Mesenchymal stem cell (in vitro differentiated cells and primary cell): Measurements from ENCODE around the gene ZNF212.
"Not testable (repeated sequence)": the region's sequence is repeated elsewhere in the genome, so short reads cannot be mapped to it uniquely, and the experiment has no call there.

Experiments used
- DNase-seq: peaks from one replicate; pipeline ENCODE4 v3.0.0-alpha.2; 2013
- H2AFZ ChIP-seq: one replicate; pipeline ENCODE4 v1.6.1; 2013; ENCODE audit warnings: low read depth, mild to moderate bottlenecking, control low read depth, inconsistent platforms, low read length, moderate library complexity
- H2AK5ac ChIP-seq: 2 replicates; pipeline ENCODE4 v1.6.1; 2013; ENCODE audit warnings: low read length, moderate library complexity, mild to moderate bottlenecking, inconsistent platforms; ENCODE audit not compliant: severe bottlenecking
- H2BK120ac ChIP-seq: one replicate; pipeline ENCODE4 v1.6.1; 2013; ENCODE audit warnings: low read depth, mild to moderate bottlenecking, inconsistent platforms, low read length, moderate library complexity
- H2BK12ac ChIP-seq, 2 experiments: one replicate each; pipeline ENCODE4 v1.6.1; 2013; ENCODE audit warnings: inconsistent platforms in 2 of 2, low read length in 2 of 2, mild to moderate bottlenecking in 2 of 2, moderate library complexity in 2 of 2, control low read depth in 1 of 2
- H2BK15ac ChIP-seq: one replicate; pipeline ENCODE4 v1.6.1; 2013; ENCODE audit warnings: mild to moderate bottlenecking, low read depth, inconsistent platforms; ENCODE audit not compliant: poor library complexity, severe bottlenecking
- H2BK5ac ChIP-seq: 2 replicates; pipeline ENCODE4 v1.6.1; 2013; ENCODE audit warnings: low read depth, mild to moderate bottlenecking, low read length, control low read depth, inconsistent platforms; ENCODE audit not compliant: poor library complexity, severe bottlenecking
- H3K14ac ChIP-seq, 2 experiments: one replicate each; pipeline ENCODE4 v1.6.1; 2013; ENCODE audit warnings: inconsistent platforms in 2 of 2, low read length in 2 of 2, control low read depth in 1 of 2, mild to moderate bottlenecking in 1 of 2, moderate library complexity in 1 of 2
- H3K18ac ChIP-seq, 2 experiments: one replicate each; pipeline ENCODE4 v1.6.1; 2013; ENCODE audit warnings: inconsistent platforms in 2 of 2, low read length in 2 of 2, control low read depth in 1 of 2, low read depth in 1 of 2, mild to moderate bottlenecking in 1 of 2
- H3K23ac ChIP-seq, 2 experiments: one replicate each; pipeline ENCODE4 v1.6.1; 2013; ENCODE audit warnings: inconsistent platforms in 2 of 2, low read length in 2 of 2, mild to moderate bottlenecking in 2 of 2, moderate library complexity in 2 of 2, control low read depth in 1 of 2
- H3K27ac ChIP-seq: 2 replicates; pipeline ENCODE4 v1.5.1; 2013; ENCODE audit warnings: mild to moderate bottlenecking, moderate library complexity, low read length, control low read depth, inconsistent platforms; ENCODE audit not compliant: poor library complexity, severe bottlenecking
- H3K27me3 ChIP-seq, 2 experiments: 2 replicates each; pipeline versions ENCODE4 v1.6.1 to v1.7.0; 2013; ENCODE audit warnings: low read length in 2 of 2, mild to moderate bottlenecking in 2 of 2, moderate library complexity in 2 of 2, control low read depth in 1 of 2, inconsistent platforms in 1 of 2; ENCODE audit not compliant: control insufficient read depth in 1 of 2, insufficient read depth in 1 of 2
- H3K36me3 ChIP-seq, 2 experiments: 2 replicates each; pipeline versions ENCODE4 v1.6.1 to v1.7.0; 2013; ENCODE audit warnings: low read length in 2 of 2, control low read depth in 1 of 2, inconsistent platforms in 1 of 2, low read depth in 1 of 2, mild to moderate bottlenecking in 1 of 2; ENCODE audit not compliant: insufficient read depth in 2 of 2, control insufficient read depth in 1 of 2
- H3K4ac ChIP-seq, 2 experiments: one replicate each; pipeline ENCODE4 v1.6.1; 2013; ENCODE audit warnings: inconsistent platforms in 2 of 2, low read length in 2 of 2, mild to moderate bottlenecking in 2 of 2, moderate library complexity in 2 of 2, control low read depth in 1 of 2, low read depth in 1 of 2
- H3K4me1 ChIP-seq: 2 replicates; pipeline ENCODE4 v1.6.1; 2013; ENCODE audit warnings: low read depth, low read length, control low read depth; ENCODE audit not compliant: control insufficient read depth, insufficient read depth
- H3K4me2 ChIP-seq: 2 replicates; pipeline ENCODE4 v1.6.1; 2013; ENCODE audit warnings: low read length, mild to moderate bottlenecking, inconsistent platforms; ENCODE audit not compliant: poor library complexity, severe bottlenecking
- H3K4me3 ChIP-seq, 2 experiments: 2 replicates each; pipeline versions ENCODE4 v1.5.1 to v1.7.0; 2013; ENCODE audit warnings: low read length in 2 of 2, mild to moderate bottlenecking in 2 of 2, control low read depth in 1 of 2, low read depth in 1 of 2; ENCODE audit not compliant: insufficient read depth in 1 of 2
- H3K79me1 ChIP-seq: replicated peaks from 2 replicates; pipeline ENCODE4 v1.6.1; 2013; ENCODE audit warnings: mild to moderate bottlenecking, control low read depth, low read length, inconsistent platforms; ENCODE audit not compliant: poor library complexity, severe bottlenecking
- H3K9ac ChIP-seq: 2 replicates; pipeline ENCODE4 v1.7.0; 2013; ENCODE audit warnings: mild to moderate bottlenecking, low read length, moderate library complexity
- H3K9me3 ChIP-seq: 2 replicates; pipeline ENCODE4 v1.7.0; 2013; ENCODE audit warnings: mild to moderate bottlenecking, low read length; ENCODE audit not compliant: control insufficient read depth
- H4K8ac ChIP-seq: one replicate; pipeline ENCODE4 v1.6.1; 2013; ENCODE audit warnings: inconsistent platforms, mild to moderate bottlenecking, low read length, moderate library complexity
- H4K91ac ChIP-seq: one replicate; pipeline ENCODE4 v1.6.1; 2013; ENCODE audit warnings: mild to moderate bottlenecking, low read length, inconsistent platforms
- WGBS: methylation state at CpG from one replicate; pipeline ENCODE4 v1.1.7; 2013; ENCODE audit warnings: mixed read lengths; 5-methylcytosine and 5-hydroxymethylcytosine counted together

Gene ZNF212

DNA sequence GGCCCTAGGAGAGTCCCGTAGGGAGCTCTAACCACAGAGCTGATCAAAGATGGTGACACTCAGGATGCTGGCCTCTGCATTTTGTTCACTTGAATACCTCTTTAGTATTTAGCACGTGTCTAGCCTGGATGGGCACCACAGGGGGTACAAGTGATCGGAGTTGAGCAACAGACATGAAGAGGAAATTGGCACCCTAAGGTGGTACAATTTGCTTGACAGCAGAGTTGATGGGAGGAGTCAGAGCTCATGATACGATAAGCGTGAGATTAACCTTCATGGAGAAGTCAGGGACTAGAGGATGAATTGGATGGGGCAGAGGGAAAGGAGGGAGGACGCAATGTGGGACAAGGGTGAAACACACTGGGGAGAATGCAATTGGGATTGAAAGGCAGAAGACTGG lies 9.9 kb upstream of the ZNF212 start:
- H3K4me1 ChIP-seq: peaks cover 10% of the 10 kb centered on the region
- peaks cover 18 to 23% of the 10 kb centered on the region in 2 experiments for H3K36me3 ChIP-seq
- H4K91ac ChIP-seq: no peak overlapping the region
- H3K18ac ChIP-seq: no peak overlapping the region
- H3K4me3 ChIP-seq: no peak overlapping the region
- no peak for DNase-seq
- no peak overlapping the region for H2BK12ac ChIP-seq
- H3K79me1 ChIP-seq: peaks cover 9% of the 10 kb centered on the region
- no peak overlapping the region for H3K23ac ChIP-seq
- 78% methylated on average over 6 of the region's 6 CpGs for WGBS
- H2BK120ac ChIP-seq: no peak overlapping the region
- H3K14ac ChIP-seq: no peak overlapping the region
- no peaks in the 10 kb centered on the region for H3K27me3 ChIP-seq
- H2AK5ac ChIP-seq: no peak overlapping the region
- no peak overlapping the region for H3K4ac ChIP-seq
- H2BK5ac ChIP-seq: no peak overlapping the region
- H2AFZ ChIP-seq: no peak overlapping the region
- H2BK15ac ChIP-seq: no peak overlapping the region
- no peak overlapping the region for H3K9ac ChIP-seq
- no peak overlapping the region for H3K27ac ChIP-seq
- no peak overlapping the region for H3K4me2 ChIP-seq
- no peak overlapping the region for H4K8ac ChIP-seq
- H3K9me3 ChIP-seq: no peaks in the 10 kb centered on the region

DNA sequence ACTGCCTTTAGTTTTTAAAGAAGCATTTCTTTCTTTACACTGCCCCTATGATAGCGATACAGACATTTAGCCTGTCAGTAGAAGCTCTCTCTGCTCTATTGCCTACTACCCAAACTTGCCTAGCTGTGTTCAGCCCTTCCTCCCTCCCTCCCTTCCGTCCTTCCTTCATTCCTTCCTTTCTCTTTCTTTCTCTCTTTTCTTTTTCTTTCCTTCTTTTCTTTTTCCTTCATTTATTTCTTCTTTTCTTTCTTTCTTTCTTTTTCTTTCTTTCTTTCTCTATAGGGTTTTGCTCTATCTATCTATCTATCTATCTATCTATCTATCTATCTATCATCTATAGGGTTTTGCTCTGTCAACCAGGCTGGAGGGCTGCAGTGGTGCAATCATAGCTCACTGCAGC lies 7.1 kb upstream of the ZNF212 start:
- Histone ChIP-seq H3K4me2 (no peak overlapping the region), H3K4me1 (peaks cover 12% of the 10 kb centered on the region), H3K79me1 (no peaks in the 10 kb centered on the region), H3K4ac (no peak overlapping the region), H2BK120ac (no peak overlapping the region), H2BK5ac (no peak overlapping the region), H2BK12ac (no peak overlapping the region), H3K4me3 (no peak overlapping the region), H3K14ac (no peak overlapping the region), H2AFZ (no peak overlapping the region), H3K9me3 (no peaks in the 10 kb centered on the region), H3K36me3 (no peaks in the 10 kb centered on the region), H4K91ac (no peak overlapping the region), H3K27me3 (no peaks in the 10 kb centered on the region), H3K9ac (no peak overlapping the region), H3K18ac (no peak overlapping the region), H2BK15ac (no peak overlapping the region), H3K23ac (no peak overlapping the region), H2AK5ac (no peak overlapping the region), H4K8ac (no peak overlapping the region), H3K27ac (no peak overlapping the region)
- no peak for DNase-seq
- 81% methylated on average over 2 of the region's 2 CpGs for WGBS

DNA sequence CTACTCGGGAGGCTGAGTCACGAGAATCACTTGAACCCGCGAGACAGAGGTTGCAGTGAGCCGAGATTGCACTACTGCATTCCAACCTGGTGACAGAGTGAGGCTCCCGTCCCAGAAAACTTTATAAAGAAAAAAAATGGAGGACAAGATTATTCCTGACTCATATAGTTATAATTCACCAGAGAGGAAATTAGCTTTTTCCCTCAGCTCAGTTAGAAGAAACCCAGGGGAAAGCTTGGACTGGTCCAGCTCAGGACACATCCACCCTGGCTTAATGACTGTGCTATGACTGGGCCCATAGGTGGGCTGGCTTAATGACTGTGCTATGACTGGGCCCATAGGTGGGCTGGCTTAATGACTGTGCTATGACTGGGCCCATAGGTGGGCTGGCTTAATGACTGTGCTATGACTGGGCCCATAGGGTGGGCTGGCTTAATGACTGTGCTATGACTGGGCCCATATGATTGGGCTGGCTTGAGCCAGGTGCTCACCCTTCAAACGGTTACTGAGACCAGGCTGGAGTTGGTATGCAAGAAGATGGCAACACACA lies 5.7 kb upstream of the ZNF212 start:
- Histone ChIP-seq H4K8ac (peak overlapping the region; percentile 86), H3K4me1 (peaks cover 12% of the 10 kb centered on the region), H3K27ac (peak overlapping the region; percentile 86), H3K18ac (peak overlapping the region in 1 of 2 experiments; percentile 37), H3K9ac (peak overlapping the region; percentile 54)
- H3K79me1 ChIP-seq, H4K91ac ChIP-seq, H2BK12ac ChIP-seq, H2AFZ ChIP-seq, H3K27me3 ChIP-seq, H3K4ac ChIP-seq, H2BK5ac ChIP-seq, H3K4me2 ChIP-seq, H2BK15ac ChIP-seq, H3K23ac ChIP-seq, H3K14ac ChIP-seq, H2BK120ac ChIP-seq, H3K4me3 ChIP-seq, H3K9me3 ChIP-seq, H2AK5ac ChIP-seq, H3K36me3 ChIP-seq: not testable (repeated sequence)
- peak; percentile 83 for DNase-seq
- 42% methylated on average over 5 of the region's 7 CpGs for WGBS

DNA sequence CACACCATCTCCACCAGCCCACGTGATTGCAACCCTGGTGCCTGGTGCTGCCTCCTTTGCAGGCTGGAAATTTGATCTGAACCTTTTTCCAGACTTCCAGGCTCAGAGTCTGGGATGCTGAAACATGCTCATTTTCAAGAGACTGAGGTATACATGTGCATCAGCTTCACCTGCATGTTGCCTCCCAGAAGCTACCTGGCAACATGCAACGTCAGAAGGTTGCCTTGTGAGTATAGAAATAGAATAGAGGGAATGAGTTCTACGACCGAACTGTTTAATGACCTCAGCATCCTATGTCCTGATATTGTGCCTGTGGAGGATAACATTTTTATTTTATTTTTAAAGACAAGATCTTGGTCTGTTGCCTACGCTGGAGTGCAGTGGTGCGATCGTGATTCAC lies 1.9 kb upstream of the ZNF212 start:
- Histone ChIP-seq H2BK12ac (no peak overlapping the region), H4K8ac (no peak overlapping the region), H3K14ac (no peak overlapping the region), H2BK5ac (no peak overlapping the region), H3K9ac (no peak overlapping the region), H2BK120ac (no peak overlapping the region), H2AK5ac (no peak overlapping the region), H3K4ac (no peak overlapping the region), H3K4me2 (no peak overlapping the region), H3K79me1 (peaks cover 2% of the 10 kb centered on the region), H2AFZ (no peak overlapping the region), H3K4me1 (peaks cover 12% of the 10 kb centered on the region), H2BK15ac (no peak overlapping the region), H3K4me3 (no peak overlapping the region), H3K9me3 (no peaks in the 10 kb centered on the region), H3K27ac (no peak overlapping the region), H3K27me3 (no peaks in the 10 kb centered on the region), H3K23ac (no peak overlapping the region), H3K36me3 (no peaks in the 10 kb centered on the region), H3K18ac (no peak overlapping the region), H4K91ac (no peak overlapping the region)
- DNase-seq: no peak
- 84% methylated on average over 7 of the region's 7 CpGs for WGBS
